Measurements from ENCODE around the gene MYPOP. TPM values are rescaled to one million over a fixed set of nuclear protein-coding genes. Genes with fewer than 3 reads are reported as not detected.

MYPOP gene
- total and polyA plus RNA-seq, 4 donors, result 0.70 to 3.0 (median 1.3) TPM

GRCh38 chr19:45876411-45877197 lies 25.8 kb downstream of the MYPOP start:
- Histone ChIP-seq H3K4me1 (ENCODE audit: control insufficient read depth in 4 of 4, insufficient read depth in 4 of 4, low read length in 3 of 4) (peaks cover 21 to 78% (median 50%) of the 10 kb centered on the region in 4 donors), H3K9ac (ENCODE audit: low read depth in 1 of 2, low read length in 2 of 2) (peak overlapping the region; percentile 9 to 78), H3K27ac (ENCODE audit: low read depth in 1 of 2, low read length in 2 of 2) (peak overlapping the region; percentile 89 to 94), H3K27me3 (ENCODE audit: control insufficient read depth in 4 of 4, insufficient read depth in 4 of 4, low read length in 3 of 4) (no peaks in the 10 kb centered on the region), H3K9me3 (ENCODE audit: control insufficient read depth in 4 of 4, low read length in 3 of 4) (no peaks in the 10 kb centered on the region), H3K36me3 (ENCODE audit: control insufficient read depth in 4 of 4, insufficient read depth in 3 of 4, low read depth in 1 of 4, low read length in 3 of 4) (peaks cover 0 to 4% (median 1%) of the 10 kb centered on the region in 4 donors), H3K4me3 (ENCODE audit: low read depth in 1 of 3, low read length in 3 of 3) (peak overlapping the region in 1 of 3 donors; percentile 38)
- no peak for DNase-seq (ENCODE audit: low spot score)
- TF ChIP-seq RXRA (IDR thresholded peaks at IDR 0.05) (no peak), TAF1 (conservative IDR thresholded peaks at IDR 0.05) (no peak), ZBTB33 (IDR thresholded peaks at IDR 0.05) (no peak), NR2F2 (IDR thresholded peaks at IDR 0.05) (no peak), EGR1 (IDR thresholded peaks at IDR 0.05; ENCODE audit: low read depth in 2 of 2) (peak in 1 of 2 donors; percentile 45), FOXA1 (IDR thresholded peaks at IDR 0.05) (no peak), CTCF (IDR thresholded peaks at IDR 0.05; ENCODE audit: low read depth, low read length, missing input control) (no peak), JUND (IDR thresholded peaks at IDR 0.05) (no peak), GABPA (IDR thresholded peaks at IDR 0.05 in 1 of 2, conservative IDR thresholded peaks at IDR 0.05 in 1 of 2) (no peak), HNF4G (IDR thresholded peaks at IDR 0.05) (no peak), MAX (IDR thresholded peaks at IDR 0.05) (no peak), ATF3 (IDR thresholded peaks at IDR 0.05) (no peak), HNF4A (conservative IDR thresholded peaks at IDR 0.05) (no peak), SP1 (IDR thresholded peaks at IDR 0.05) (peak; percentile 26), FOXA2 (IDR thresholded peaks at IDR 0.05) (no peak), YY1 (IDR thresholded peaks at IDR 0.05) (peak; percentile 51), REST (IDR thresholded peaks at IDR 0.05) (peak; percentile 26), RAD21 (IDR thresholded peaks at IDR 0.05) (peak in 1 of 2 donors; percentile 35)
- WGBS, result 4% methylated on average over 41 of the region's 41 CpGs
